Esophagus muscularis mucosa (tissue), 4 donors: ENCODE measurements around the gene TECR. TPM values are rescaled to one million over a fixed set of nuclear protein-coding genes. Genes with fewer than 3 reads are reported as not detected.
"Not testable (repeated sequence)": the region's sequence is repeated elsewhere in the genome, so short reads cannot be mapped to it uniquely, and the experiment has no call there.

Experiments
- DNase-seq: peaks from one replicate; pipeline ENCODE4 v3.0.0-alpha.2; 2017; ENCODE audit errors: extremely low spot score
- H3K27ac ChIP-seq, 4 donors: fragments of 200-600 bp; sonication (generic); replicated peaks in 1 of 4; 1 replicate in 3 of 4; 2 replicates in 1 of 4; pipeline ENCODE4 v1.5.1; 2016 to 2019; ENCODE audit warnings: mild to moderate bottlenecking in 1 of 4
- H3K27me3 ChIP-seq, 4 donors: fragments of 200-600 bp; sonication (generic); one replicate each; pipeline versions ENCODE4 v1.5.1 to v1.6.0; 2016 to 2019
- H3K36me3 ChIP-seq, 4 donors: fragments of 200-600 bp; sonication (generic); one replicate each; pipeline ENCODE4 v1.5.1; 2016 to 2019
- H3K4me1 ChIP-seq, 4 donors: fragments of 200-600 bp; sonication (generic); one replicate each; pipeline ENCODE4 v1.5.1; 2016 to 2019
- H3K4me3 ChIP-seq, 4 donors: fragments of 200-600 bp; sonication (generic); 1 replicate in 2 of 4; 2 replicates in 2 of 4; pipeline ENCODE4 v1.5.1; 2016 to 2019; ENCODE audit warnings: mild to moderate bottlenecking in 4 of 4, moderate library complexity in 1 of 4
- H3K9me3 ChIP-seq, 4 donors: fragments of 200-600 bp; sonication (generic); 1 replicate in 3 of 4; 2 replicates in 1 of 4; pipeline ENCODE4 v1.5.1; 2016 to 2019
- EP300 ChIP-seq: sonication (generic); formaldehyde crosslinking; IDR thresholded peaks from one replicate; pipeline ENCODE4 v1.6.1; 2017; ENCODE audit warnings: antibody characterized with exemption
- POLR2A ChIP-seq: fragments of 450-650 bp; IDR thresholded peaks from one replicate; pipeline ENCODE4 v1.6.1; 2017; ENCODE audit warnings: antibody characterized with exemption, moderate library complexity, mild to moderate bottlenecking, low read depth
- POLR2AphosphoS5 ChIP-seq, 2 donors: sonication (generic); formaldehyde crosslinking; IDR thresholded peaks; one replicate each; pipeline ENCODE4 v1.6.1; 2017; ENCODE audit warnings: antibody characterized with exemption in 2 of 2
- WGBS: methylation state at CpG from one replicate; pipeline ENCODE4 v1.1.5; 2018; 5-methylcytosine and 5-hydroxymethylcytosine counted together
- intact Hi-C: fragments of 100-400 bp; cut with DNase I; formaldehyde crosslinking; loops from one replicate; pipeline ENCODE4 v1.15.1; 2023
- total RNA-seq, 4 donors: library from RNA; depleted of rRNA; stranded (reverse); fragments of >200 nt; gene quantifications; one replicate each; pipeline versions ENCODE4 v1.1.0 to v1.2.1, GENCODE V29; 2016
- TF ChIP-seq, protein P1 (sequence below), 3 experiments: fragments of 200-600 bp in 2 of 3; fragments of 450-650 bp in 1 of 3; sonication (generic) in 2 of 3; IDR thresholded peaks; one replicate each; pipeline ENCODE4 v1.5.1; 2017 to 2019; ENCODE audit warnings: antibody characterized with exemption in 3 of 3, mild to moderate bottlenecking in 2 of 3, moderate library complexity in 1 of 3

The TECR gene
- total RNA-seq, 4 donors from 2014 or later = 18.7 to 32.7 (median 25.7) TPM

DNA sequence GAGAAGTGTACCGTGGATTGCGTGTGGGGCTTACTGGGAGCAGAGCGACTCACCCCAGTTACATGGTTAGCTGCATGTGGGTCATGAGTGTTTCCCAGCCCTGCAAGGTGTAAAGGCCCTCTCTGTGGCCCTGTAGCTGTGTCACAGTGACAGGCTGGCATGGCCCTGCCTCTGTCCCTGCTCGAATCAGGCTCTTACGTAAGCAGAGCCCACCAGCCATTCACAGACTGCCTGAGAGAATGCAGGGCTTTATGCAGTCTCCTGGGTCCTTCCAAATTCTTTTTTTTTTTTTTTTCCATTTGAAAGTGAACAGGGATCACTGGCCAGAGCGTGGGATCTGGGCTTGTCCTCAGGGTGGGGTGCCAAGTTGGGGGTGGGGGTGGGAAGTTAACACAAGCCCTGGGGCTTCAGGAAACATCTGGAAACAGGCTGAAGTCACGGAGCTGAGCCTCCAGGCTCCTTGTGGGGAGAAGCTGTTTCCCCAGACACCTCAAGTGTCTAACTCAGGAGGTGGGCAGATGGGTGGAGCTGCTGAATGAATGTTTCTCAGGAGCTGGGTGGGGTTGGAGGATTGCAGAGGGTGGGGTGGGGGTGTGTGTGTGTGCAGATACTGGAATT is 13.4 kb downstream of the TECR start:
- intact Hi-C loops = no loop called here
- TF ChIP-seq POLR2A (no peak), EP300 (no peak), POLR2AphosphoS5 (IDR thresholded peaks at IDR 0.05) (no peak)
- no peak for DNase-seq
- H3K27ac ChIP-seq = no peak overlapping the region
- no peaks in the 10 kb centered on the region for H3K27me3 ChIP-seq
- H3K9me3 ChIP-seq = no peaks in the 10 kb centered on the region
- peaks cover 14 to 24% (median 20%) of the 10 kb centered on the region in 4 donors for H3K4me1 ChIP-seq
- whole genome bisulfite sequencing = 56% methylated on average over 7 of the region's 7 CpGs
- no peak overlapping the region for H3K4me3 ChIP-seq
- H3K36me3 ChIP-seq = peaks cover 0 to 5% (median 0%) of the 10 kb centered on the region in 4 donors

DNA sequence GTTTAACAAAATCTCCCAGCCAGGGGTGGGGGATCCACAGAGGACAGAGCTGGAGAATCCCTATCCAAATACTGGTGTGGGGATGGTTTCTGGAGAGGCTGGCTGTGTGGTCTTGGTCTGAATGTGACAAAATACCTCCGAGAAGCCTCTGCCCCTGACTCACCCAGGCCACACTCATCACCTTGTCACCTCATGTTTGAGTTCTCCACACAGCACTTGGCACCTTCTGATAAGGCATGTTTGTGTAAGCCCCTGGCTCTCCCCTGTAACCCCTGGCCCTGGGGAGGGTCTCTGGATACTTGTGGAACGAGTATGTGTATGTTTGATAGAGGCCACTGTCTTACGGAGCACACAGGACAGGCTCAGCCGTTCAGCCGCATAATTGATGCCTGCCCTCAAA is 14.7 kb downstream of the TECR start:
- peaks cover 0 to 13% (median 0%) of the 10 kb centered on the region in 4 donors for H3K36me3 ChIP-seq
- H3K4me3 ChIP-seq = no peak overlapping the region
- intact Hi-C loops = no loop called here
- no peak overlapping the region for H3K27ac ChIP-seq
- no peaks in the 10 kb centered on the region for H3K9me3 ChIP-seq
- 84% methylated on average over 5 of the region's 5 CpGs for WGBS
- TF ChIP-seq POLR2A (no peak), EP300 (no peak), POLR2AphosphoS5 (IDR thresholded peaks at IDR 0.05) (no peak)
- TF ChIP-seq, protein P1, sequence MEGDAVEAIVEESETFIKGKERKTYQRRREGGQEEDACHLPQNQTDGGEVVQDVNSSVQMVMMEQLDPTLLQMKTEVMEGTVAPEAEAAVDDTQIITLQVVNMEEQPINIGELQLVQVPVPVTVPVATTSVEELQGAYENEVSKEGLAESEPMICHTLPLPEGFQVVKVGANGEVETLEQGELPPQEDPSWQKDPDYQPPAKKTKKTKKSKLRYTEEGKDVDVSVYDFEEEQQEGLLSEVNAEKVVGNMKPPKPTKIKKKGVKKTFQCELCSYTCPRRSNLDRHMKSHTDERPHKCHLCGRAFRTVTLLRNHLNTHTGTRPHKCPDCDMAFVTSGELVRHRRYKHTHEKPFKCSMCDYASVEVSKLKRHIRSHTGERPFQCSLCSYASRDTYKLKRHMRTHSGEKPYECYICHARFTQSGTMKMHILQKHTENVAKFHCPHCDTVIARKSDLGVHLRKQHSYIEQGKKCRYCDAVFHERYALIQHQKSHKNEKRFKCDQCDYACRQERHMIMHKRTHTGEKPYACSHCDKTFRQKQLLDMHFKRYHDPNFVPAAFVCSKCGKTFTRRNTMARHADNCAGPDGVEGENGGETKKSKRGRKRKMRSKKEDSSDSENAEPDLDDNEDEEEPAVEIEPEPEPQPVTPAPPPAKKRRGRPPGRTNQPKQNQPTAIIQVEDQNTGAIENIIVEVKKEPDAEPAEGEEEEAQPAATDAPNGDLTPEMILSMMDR (IDR thresholded peaks at IDR 0.05) = no peak
- no peak for DNase-seq
- H3K27me3 ChIP-seq = no peaks in the 10 kb centered on the region
- H3K4me1 ChIP-seq = peaks cover 14 to 24% (median 19%) of the 10 kb centered on the region in 4 donors

DNA sequence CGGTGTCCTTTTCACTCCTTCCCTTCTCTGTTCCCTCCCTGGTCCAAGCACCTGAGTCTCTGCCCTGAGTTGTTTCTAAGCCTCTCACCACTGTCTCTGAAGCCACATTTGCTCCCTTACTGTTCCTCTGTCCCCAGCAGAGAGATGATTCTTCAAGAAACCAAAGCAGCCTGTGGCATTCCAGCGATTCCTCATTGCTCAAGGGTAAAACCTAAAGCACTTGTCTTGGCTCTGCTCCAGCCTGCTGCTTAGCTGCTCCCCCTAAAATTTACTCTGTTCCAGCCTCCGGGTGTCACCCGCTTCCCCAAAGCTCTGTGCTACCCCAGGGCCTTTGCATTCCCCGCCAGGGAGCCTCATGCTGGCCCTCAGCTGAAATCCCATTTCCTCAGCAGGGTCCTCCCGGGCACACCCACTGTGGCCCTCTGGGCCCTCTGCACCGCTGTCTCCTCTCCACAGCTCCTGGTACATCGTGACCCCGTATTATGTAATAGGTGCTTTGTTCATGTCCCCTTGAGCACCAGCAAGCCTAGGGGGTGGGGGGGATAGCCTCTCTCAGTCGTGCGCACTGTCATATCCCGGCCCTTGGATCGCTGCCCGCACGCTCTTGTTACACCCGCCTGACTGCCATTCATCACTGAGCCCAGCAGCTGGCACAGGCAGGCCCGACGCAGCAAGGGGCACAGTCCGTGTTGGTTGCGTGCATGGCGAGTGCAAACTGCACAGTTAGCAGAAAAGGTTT is 15.8 kb downstream of the TECR start:
- Histone ChIP-seq H3K9me3 (no peaks in the 10 kb centered on the region), H3K27me3 (no peaks in the 10 kb centered on the region), H3K4me3 (no peak overlapping the region), H3K4me1 (peaks cover 16 to 24% (median 20%) of the 10 kb centered on the region in 4 donors), H3K27ac (no peak overlapping the region), H3K36me3 (peaks cover 0 to 19% (median 2%) of the 10 kb centered on the region in 4 donors)
- DNase-seq = no peak
- TF ChIP-seq, protein P1 (IDR thresholded peaks at IDR 0.05) = no peak
- no peak for TF ChIP-seq EP300
- WGBS = 77% methylated on average over 21 of the region's 21 CpGs
- intact Hi-C loops = no loop called here

GRCh38 chr19:14545716-14546082 is 16.3 kb downstream of the TECR start:
- H3K4me1 ChIP-seq = peaks cover 16 to 24% (median 22%) of the 10 kb centered on the region in 4 donors
- no peak overlapping the region for H3K27ac ChIP-seq
- no peaks in the 10 kb centered on the region for H3K9me3 ChIP-seq
- H3K27me3 ChIP-seq = no peaks in the 10 kb centered on the region
- DNase-seq = no peak
- TF ChIP-seq POLR2A (no peak), POLR2AphosphoS5 (IDR thresholded peaks at IDR 0.05) (no peak), EP300 (no peak)
- TF ChIP-seq, protein P1 (IDR thresholded peaks at IDR 0.05) = no peak
- H3K4me3 ChIP-seq = no peak overlapping the region
- H3K36me3 ChIP-seq = peaks cover 0 to 24% (median 2%) of the 10 kb centered on the region in 4 donors
- WGBS = 85% methylated on average over 8 of the region's 9 CpGs
- intact Hi-C loops = no loop called here

DNA sequence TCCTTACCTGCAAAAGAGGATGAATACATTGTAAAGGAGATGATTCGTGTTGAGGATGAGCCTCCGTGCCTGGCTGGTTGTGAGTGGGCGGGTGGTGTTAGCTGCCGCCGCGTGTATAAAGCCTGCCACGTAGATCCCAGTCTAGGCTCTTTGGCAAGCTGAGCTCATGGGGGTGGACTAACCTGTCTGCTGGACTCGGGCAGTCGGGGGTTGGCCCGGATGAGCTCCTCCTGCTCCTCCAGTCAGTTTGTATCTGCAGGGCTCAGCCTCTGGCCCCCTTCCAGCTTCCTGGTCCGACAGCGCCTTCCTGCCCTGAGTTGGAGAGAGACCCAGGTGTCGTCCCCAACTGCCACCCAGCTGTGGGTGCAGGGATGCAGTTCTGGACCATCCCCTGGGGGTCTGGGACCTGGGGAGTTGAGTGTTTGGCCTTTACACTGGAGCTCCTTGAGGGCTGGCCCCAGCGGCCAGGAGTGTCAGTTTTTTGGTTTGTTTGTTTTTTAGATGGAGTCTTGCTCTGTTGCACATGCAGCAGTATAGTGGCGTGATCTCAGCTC is 20.9 kb downstream of the TECR start:
- Histone ChIP-seq H3K4me1 (peaks cover 9 to 24% (median 15%) of the 10 kb centered on the region in 4 donors), H3K4me3 (no peak overlapping the region), H3K36me3 (peaks cover 0 to 31% (median 5%) of the 10 kb centered on the region in 4 donors), H3K9me3 (no peaks in the 10 kb centered on the region), H3K27me3 (no peaks in the 10 kb centered on the region), H3K27ac (no peak overlapping the region)
- WGBS = 64% methylated on average over 15 of the region's 15 CpGs
- DNase-seq = no peak
- TF ChIP-seq POLR2A (no peak), POLR2AphosphoS5 (IDR thresholded peaks at IDR 0.05) (no peak), EP300 (no peak)
- TF ChIP-seq, protein P1 (IDR thresholded peaks at IDR 0.05) = no peak
- intact Hi-C loops = no loop called here

GRCh38 chr19:14551134-14552005 is 22.0 kb downstream of the TECR start:
- H3K27ac ChIP-seq, DNase-seq, intact Hi-C loops, H3K4me3 ChIP-seq, H3K27me3 ChIP-seq, H3K9me3 ChIP-seq: not testable (repeated sequence)
- WGBS = 74% methylated on average over 10 of the region's 12 CpGs
- peaks cover 9 to 23% (median 13%) of the 10 kb centered on the region in 4 donors for H3K4me1 ChIP-seq
- H3K36me3 ChIP-seq = peaks cover 0 to 31% (median 5%) of the 10 kb centered on the region in 4 donors

DNA sequence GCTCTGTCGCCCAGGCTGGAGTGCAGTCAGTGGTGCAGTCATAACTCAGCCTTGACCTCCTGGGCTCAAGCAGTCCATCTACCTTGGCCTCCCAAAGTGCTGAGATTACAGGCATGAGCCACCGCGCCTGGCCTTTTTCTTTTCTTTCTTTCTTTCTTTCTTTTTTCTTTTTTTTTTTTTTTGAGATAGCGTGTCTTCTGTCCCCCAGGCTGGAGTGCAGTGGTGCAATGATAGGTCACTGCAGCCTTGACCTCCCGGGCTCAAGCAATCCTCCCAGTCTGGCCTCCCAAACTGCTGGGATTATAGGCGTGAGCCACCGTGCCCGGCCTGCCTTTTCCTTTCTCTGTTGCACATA is 22.6 kb downstream of the TECR start:
- WGBS = 92% methylated on average over 8 of the region's 8 CpGs

More for the DNA sequence above, 22.6 kb downstream of the TECR start:
- intact Hi-C loops, DNase-seq, H3K9me3 ChIP-seq, H3K27me3 ChIP-seq, H3K27ac ChIP-seq, H3K4me3 ChIP-seq: not testable (repeated sequence)
- H3K36me3 ChIP-seq = peaks cover 0 to 31% (median 5%) of the 10 kb centered on the region in 4 donors
- peaks cover 15 to 29% (median 19%) of the 10 kb centered on the region in 4 donors for H3K4me1 ChIP-seq
